SH-SY5Y (cell line): Measurements from ENCODE around the gene CLDN19.

Experiments used
- GATA2 ChIP-seq: IDR thresholded peaks from 2 replicates; pipeline ENCODE4 v1.6.1; 2011; ENCODE audit warnings: mild to moderate bottlenecking, low read depth, low read length
- GATA3 ChIP-seq: IDR thresholded peaks from 2 replicates; pipeline ENCODE4 v1.6.1; 2011; ENCODE audit warnings: low read depth, mild to moderate bottlenecking, low read length, moderate library complexity

Gene CLDN19

GRCh38 chr1:42739753-42740700 is at the start of gene CLDN19:
Gene CLDN19 (minus strand): TSS chr1:42740236. CDS start chr1:42740063, 173 bp downstream.
- TF ChIP-seq GATA2 (no peak), GATA3 (no peak)

DNA sequence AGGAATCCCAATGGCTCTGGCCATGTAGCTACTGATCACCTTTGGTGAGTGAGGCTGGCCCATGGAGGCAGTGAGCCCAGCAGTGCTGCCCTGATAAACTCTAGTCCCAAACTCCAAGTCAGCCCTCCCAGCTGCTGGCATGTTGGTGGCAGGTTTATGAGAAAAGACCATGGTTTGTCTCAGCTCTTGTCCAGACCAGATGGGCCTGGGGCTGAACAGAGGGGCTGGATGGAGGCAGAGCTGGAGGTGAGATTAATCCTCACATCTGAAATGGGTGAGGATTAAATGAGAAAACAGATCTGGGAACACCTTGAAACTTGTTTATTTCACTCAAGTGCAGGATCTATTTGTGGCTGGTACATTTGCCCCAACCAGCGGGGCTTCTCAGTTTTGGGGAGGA is 48.0 kb upstream of the CLDN19 start:
- TF ChIP-seq GATA2: no peak
- TF ChIP-seq GATA3: no peak

- TF ChIP-seq GATA2 (no peak), GATA3 (no peak)
Observed at GRCh38 chr1:42786097-42786496, 46.1 kb upstream of the CLDN19 start.

GRCh38 chr1:42784946-42785693 is 45.1 kb upstream of the CLDN19 start, which contains the start of gene TMEM269:
Gene TMEM269 (plus strand): TSS chr1:42784991. CDS start chr1:42789894, 4,903 bp downstream.
- TF ChIP-seq GATA2 (no peak), GATA3 (no peak)

- TF ChIP-seq GATA2 (no peak), GATA3 (no peak)
Observed at GRCh38 chr1:42784547-42784945, 44.5 kb upstream of the CLDN19 start.

- TF ChIP-seq GATA2: no peak
- no peak for TF ChIP-seq GATA3
Observed at GRCh38 chr1:42783092-42783491, 43.1 kb upstream of the CLDN19 start.

- TF ChIP-seq GATA3 (no peak), GATA2 (no peak)
Observed at GRCh38 chr1:42780176-42780575, 40.1 kb upstream of the CLDN19 start.

DNA sequence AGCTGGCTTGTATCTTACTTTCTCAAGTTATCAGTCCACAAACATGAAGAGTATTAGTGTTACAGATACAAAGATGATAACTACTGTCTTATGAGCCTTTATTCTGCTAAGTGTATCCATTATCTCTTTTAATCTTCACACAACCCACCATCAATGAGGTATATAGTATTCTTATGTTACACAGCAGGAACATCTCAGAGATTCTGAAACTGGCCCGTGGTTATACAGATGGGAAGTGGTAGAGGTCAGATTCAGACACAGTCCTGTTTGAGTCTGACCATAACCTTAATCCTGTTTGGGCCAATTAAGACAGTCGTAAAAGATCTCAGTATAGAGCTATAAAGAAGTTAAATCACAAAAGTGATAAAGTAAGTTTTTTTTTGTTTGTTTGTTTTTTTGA is 39.7 kb upstream of the CLDN19 start:
- no peak for TF ChIP-seq GATA3
- TF ChIP-seq GATA2: no peak

DNA sequence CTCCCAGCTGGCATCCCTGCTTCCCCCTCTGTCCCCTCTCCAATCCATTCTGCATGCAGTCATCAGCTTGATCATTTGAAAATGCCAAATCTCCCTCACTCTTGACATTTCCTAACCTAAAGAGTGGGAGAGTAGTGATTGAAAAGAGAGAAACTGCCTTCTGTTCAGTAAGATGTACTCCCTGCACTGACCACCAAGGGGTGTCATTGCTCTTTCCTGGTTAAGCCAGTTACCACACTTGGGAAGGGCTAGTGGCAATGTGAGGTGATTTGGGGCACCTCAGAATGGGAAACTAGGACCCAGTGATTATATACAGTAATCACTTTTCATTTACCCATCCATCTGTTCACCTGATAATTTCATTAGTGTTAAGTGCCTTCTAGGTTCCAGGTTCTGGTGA is 37.8 kb upstream of the CLDN19 start:
- TF ChIP-seq GATA3 (no peak), GATA2 (no peak)

- TF ChIP-seq GATA3 (no peak), GATA2 (no peak)
Observed at GRCh38 chr1:42776502-42776901, 36.5 kb upstream of the CLDN19 start.

- TF ChIP-seq GATA2 (no peak), GATA3 (no peak)
Observed at GRCh38 chr1:42774928-42775526, 35.0 kb upstream of the CLDN19 start.

GRCh38 chr1:42773420-42773819 is 33.4 kb upstream of the CLDN19 start:
- TF ChIP-seq GATA3 (no peak), GATA2 (no peak)

- no peak for TF ChIP-seq GATA3
- TF ChIP-seq GATA2: no peak
Observed at GRCh38 chr1:42769811-42770210, 29.8 kb upstream of the CLDN19 start.

- TF ChIP-seq GATA3 (no peak), GATA2 (no peak)
Observed at GRCh38 chr1:42768172-42768571, 28.1 kb upstream of the CLDN19 start.
